ENCODE data around the gene CDA. TPM values are rescaled to one million over a fixed set of nuclear protein-coding genes. Genes with fewer than 3 reads are reported as not detected.

The CDA gene
- total and polyA plus RNA-seq, 8 donors = 1.3 to 8.4 (median 6.0) TPM; not detected in 5

- no peak for TF ChIP-seq CTCF (IDR thresholded peaks at IDR 0.05)
- TF ChIP-seq POLR2A (IDR thresholded peaks at IDR 0.05) = no peak
- TF ChIP-seq EP300 (IDR thresholded peaks at IDR 0.05) = no peak
- no peak for TF ChIP-seq POLR2AphosphoS5 (IDR thresholded peaks at IDR 0.05)
These were observed 1.2 kb upstream of the CDA start for GRCh38 chr1:20587661-20588053.

GRCh38 chr1:20589331-20590278 lies 708 bp downstream of the CDA start:
- no peaks in the 10 kb centered on the region for H3K9me3 ChIP-seq
- H3K27me3 ChIP-seq = peaks cover 0 to 67% (median 23%) of the 10 kb centered on the region in 3 donors
- 15 to 21% (median 18%) methylated on average over 16 to 24 of the region's 24 CpGs for WGBS, 5 donors
- no peak for TF ChIP-seq EP300 (IDR thresholded peaks at IDR 0.05)
- TF ChIP-seq CTCF (IDR thresholded peaks at IDR 0.05) = no peak
- no peak for TF ChIP-seq POLR2AphosphoS5 (IDR thresholded peaks at IDR 0.05)
- no peak for TF ChIP-seq POLR2A (IDR thresholded peaks at IDR 0.05)
- H3K4me3 ChIP-seq = peak overlapping the region in 3 of 4 donors; percentile 18 to 31 (median 29)
- peak overlapping the region in 4 of 5 donors; percentile 39 to 77 (median 58) for H3K27ac ChIP-seq
- no peaks in the 10 kb centered on the region for H3K36me3 ChIP-seq
- peak in 1 of 2 donors; percentile 84 for DNase-seq
- H3K4me1 ChIP-seq = peaks cover 0 to 17% (median 8%) of the 10 kb centered on the region in 4 donors
- intact Hi-C loops (cut with DNase I; ENCODE audit: low total_unique reads) = no loop called here

More at GRCh38 chr1:20587661-20588053, 1.2 kb upstream of the CDA start:
- H3K4me3 ChIP-seq = no peak overlapping the region
- no peaks in the 10 kb centered on the region for H3K36me3 ChIP-seq
- WGBS, 5 donors = 46 to 61% (median 51%) methylated on average over 2 of the region's 2 CpGs
- peaks cover 0 to 65% (median 23%) of the 10 kb centered on the region in 3 donors for H3K27me3 ChIP-seq
- intact Hi-C loops (cut with DNase I; ENCODE audit: low total_unique reads) = no loop called here
- no peak overlapping the region for H3K27ac ChIP-seq
- H3K4me1 ChIP-seq = peaks cover 0 to 17% (median 8%) of the 10 kb centered on the region in 4 donors
- peak in 1 of 2 donors; percentile 20 for DNase-seq
- no peaks in the 10 kb centered on the region for H3K9me3 ChIP-seq

- peaks cover 0 to 64% (median 23%) of the 10 kb centered on the region in 3 donors for H3K27me3 ChIP-seq
- TF ChIP-seq POLR2A (IDR thresholded peaks at IDR 0.05) (no peak), POLR2AphosphoS5 (IDR thresholded peaks at IDR 0.05) (no peak), EP300 (IDR thresholded peaks at IDR 0.05) (no peak), CTCF (IDR thresholded peaks at IDR 0.05) (no peak)
- peaks cover 0 to 17% (median 8%) of the 10 kb centered on the region in 4 donors for H3K4me1 ChIP-seq
- peak in 1 of 2 donors; percentile 9 for DNase-seq
- WGBS, 5 donors = 23 to 41% (median 27%) methylated on average over 7 of the region's 7 CpGs
- H3K36me3 ChIP-seq = no peaks in the 10 kb centered on the region
- intact Hi-C loops (cut with DNase I; ENCODE audit: low total_unique reads) = no loop called here
- no peaks in the 10 kb centered on the region for H3K9me3 ChIP-seq
- peak overlapping the region in 4 of 5 donors; percentile 39 to 77 (median 58) for H3K27ac ChIP-seq
- H3K4me3 ChIP-seq = peak overlapping the region in 1 of 4 donors; percentile 29
These were observed 1.4 kb downstream of the CDA start for GRCh38 chr1:20590306-20590777.

- Histone ChIP-seq H3K36me3 (no peaks in the 10 kb centered on the region), H3K4me1 (peaks cover 0 to 13% (median 7%) of the 10 kb centered on the region in 4 donors), H3K4me3 (no peak overlapping the region), H3K27ac (no peak overlapping the region), H3K9me3 (no peaks in the 10 kb centered on the region), H3K27me3 (peaks cover 0 to 48% (median 18%) of the 10 kb centered on the region in 3 donors)
- intact Hi-C loops (cut with DNase I; ENCODE audit: low total_unique reads) = no loop called here
- 63 to 86% (median 69%) methylated on average over 4 to 5 of the region's 5 CpGs for WGBS, 5 donors
- DNase-seq = no peak
- no peak for TF ChIP-seq POLR2AphosphoS5 (IDR thresholded peaks at IDR 0.05)
- TF ChIP-seq CTCF (IDR thresholded peaks at IDR 0.05) = no peak
- no peak for TF ChIP-seq POLR2A (IDR thresholded peaks at IDR 0.05)
- no peak for TF ChIP-seq EP300 (IDR thresholded peaks at IDR 0.05)
These were observed 4.9 kb downstream of the CDA start for GRCh38 chr1:20593756-20594155.

All from stomach (tissue), 9 donors.